PC-3 (cell line): ENCODE measurements around the gene P2RY11. TPM values are rescaled to one million over a fixed set of nuclear protein-coding genes. Genes with fewer than 3 reads are reported as not detected.

Experiments used
- ATAC-seq: fragments of 200-7000 bp; cut with Tn5 transposase; 2 replicates; pipeline ENCODE4 v1.9.1; 2020; ENCODE audit warnings: mild to moderate bottlenecking, moderate library complexity
- BruUV-seq: library from RNA; stranded (reverse); fragments of 400-500 nt; replicated peaks from 2 replicates; lab custom pipeline; 2021; lab: Mats Ljungman, UMichigan
- CTCF ChIA-PET: fragments of 300-600 bp; sonication (Branson Sonifier 250); formaldehyde crosslinking; loops from one replicate; lab custom pipeline; 2022; ENCODE audit warnings: antibody characterized with exemption; lab: Charles Lee
- POLR2A ChIA-PET: fragments of 300-600 bp; sonication (Branson Sonifier 250); formaldehyde crosslinking; loops from one replicate; lab custom pipeline; 2022; ENCODE audit warnings: antibody characterized with exemption; ENCODE audit not compliant: unreplicated experiment; lab: Charles Lee
- DNase-seq: peaks from one replicate; pipeline ENCODE4 v3.0.0-alpha.2; 2015
- H2AFZ ChIP-seq: fragments of 300-600 bp; sonication (generic); 2 replicates; pipeline ENCODE4 v1.6.0; 2016; ENCODE audit warnings: antibody characterized with exemption, low read length
- H3F3A ChIP-seq: fragments of 300-600 bp; sonication (generic); one replicate; pipeline ENCODE4 v1.6.0; 2017; ENCODE audit warnings: antibody characterized with exemption, low read length, control low read depth, mild to moderate bottlenecking; ENCODE audit not compliant: unreplicated experiment
- H3K27ac ChIP-seq: fragments of 300-600 bp; sonication (generic); 2 replicates; pipeline ENCODE4 v1.5.1; 2016; ENCODE audit warnings: mild to moderate bottlenecking, low read length
- H3K27me3 ChIP-seq: fragments of 300-600 bp; sonication (generic); 2 replicates; pipeline ENCODE4 v1.6.1; 2016; ENCODE audit warnings: low read length, mixed read lengths
- H3K36me3 ChIP-seq: fragments of 300-600 bp; sonication (generic); 2 replicates; pipeline ENCODE4 v1.6.1; 2016; ENCODE audit warnings: low read depth, mixed run types, low read length, mixed read lengths
- H3K4me1 ChIP-seq: fragments of 300-600 bp; sonication (generic); 2 replicates; pipeline ENCODE4 v1.5.1; 2016; ENCODE audit warnings: low read length; ENCODE audit not compliant: insufficient read depth
- H3K4me2 ChIP-seq: fragments of 300-600 bp; sonication (generic); 2 replicates; pipeline ENCODE4 v1.6.0; 2016; ENCODE audit warnings: low read length
- H3K4me3 ChIP-seq: fragments of 300-600 bp; sonication (generic); 2 replicates; pipeline ENCODE4 v1.5.1; 2016; ENCODE audit warnings: mild to moderate bottlenecking, low read length, mixed read lengths
- H3K79me2 ChIP-seq: fragments of 300-600 bp; sonication (generic); 2 replicates; pipeline ENCODE4 v1.6.1; 2017; ENCODE audit warnings: low read length, mixed read lengths
- H3K9ac ChIP-seq: fragments of 300-600 bp; sonication (generic); 2 replicates; pipeline ENCODE4 v1.6.0; 2016; ENCODE audit warnings: mild to moderate bottlenecking, low read length
- H3K9me2 ChIP-seq: fragments of 300-600 bp; sonication (generic); replicated peaks from 2 replicates; pipeline ENCODE4 v1.6.1; 2016; ENCODE audit warnings: mixed run types, low read length, mixed read lengths
- H3K9me3 ChIP-seq: fragments of 300-600 bp; sonication (generic); 2 replicates; pipeline ENCODE4 v1.6.1; 2016; ENCODE audit warnings: low read length, mixed read lengths
- H4K20me1 ChIP-seq: fragments of 300-600 bp; sonication (generic); 2 replicates; pipeline ENCODE4 v1.6.1; 2016; ENCODE audit warnings: low read length, mixed read lengths
- CTCF ChIP-seq: fragments of 300-600 bp; sonication (generic); conservative IDR thresholded peaks from 2 replicates; pipeline ENCODE4 v1.5.1; 2017; ENCODE audit warnings: antibody characterized with exemption, low read depth, mild to moderate bottlenecking, low read length
- EZH2 ChIP-seq: fragments of 300-600 bp; sonication (generic); IDR thresholded peaks from one replicate; pipeline ENCODE4 v1.6.1; 2017; ENCODE audit warnings: antibody characterized with exemption, mild to moderate bottlenecking, low read length; ENCODE audit not compliant: unreplicated experiment
- EZH2phosphoT487 ChIP-seq: fragments of 300-600 bp; sonication (generic); IDR thresholded peaks from 2 replicates; pipeline ENCODE4 v1.6.1; 2018; ENCODE audit warnings: mild to moderate bottlenecking, antibody characterized with exemption, low read length, borderline replicate concordance
- intact Hi-C: fragments of 100-400 bp; cut with micrococcal nuclease; formaldehyde crosslinking; loops from 2 replicates; pipeline ENCODE4 v1.9.0; 2023
- total RNA-seq: library from RNA; depleted of rRNA; stranded (reverse); fragments of >200 nt; gene quantifications from 2 replicates; pipeline ENCODE4 v1.2.3, GENCODE V29; 2014

P2RY11 gene
- total RNA-seq, 1 experiment from 2014 or later: 11.1 TPM

- Histone ChIP-seq H3K27me3 (no peaks in the 10 kb centered on the region), H3K79me2 (no peaks in the 10 kb centered on the region), H2AFZ (peak overlapping the region; percentile 83), H3K4me3 (peak overlapping the region; percentile 40), H3F3A (no peaks in the 10 kb centered on the region), H3K9me2 (no peaks in the 10 kb centered on the region), H3K36me3 (no peaks in the 10 kb centered on the region), H3K9me3 (no peaks in the 10 kb centered on the region), H3K4me1 (peaks cover 11% of the 10 kb centered on the region), H3K27ac (no peak overlapping the region), H3K9ac (peak overlapping the region; percentile 72), H4K20me1 (no peaks in the 10 kb centered on the region), H3K4me2 (peak overlapping the region; percentile 76)
- ChIA-PET CTCF (interaction anchor here (0.6 to 1.3 kb wide), 7 partner anchors 10 to 178 kb away, joined by 3 to 7 read pairs (median 6); partner anchors contain the start of gene PPAN), POLR2A (interaction anchor here (0.5 to 0.7 kb wide), 6 partner anchors 10 to 213 kb away, joined by 3 to 6 read pairs (median 4); partner anchors contain the start of gene PPAN)
- peak; percentile 92 for ATAC-seq
- intact Hi-C loops: loop anchor here (1.0 kb wide), 1 partner anchor 154 kb away; no protein-coding TSS in a partner anchor
- BruUV-seq: no TSS peak
- TF ChIP-seq CTCF (no peak), EZH2 (no peak), EZH2phosphoT487 (no peak)
- DNase-seq: peak; percentile 99
Measured at GRCh38 chr19:10095948-10096614, 15.4 kb upstream of the P2RY11 start.

- Histone ChIP-seq H3K36me3 (no peaks in the 10 kb centered on the region), H3K4me3 (peak overlapping the region; percentile 39), H3K9me3 (no peaks in the 10 kb centered on the region), H3K9ac (peak overlapping the region; percentile 72), H3K4me1 (peaks cover 11% of the 10 kb centered on the region), H3K27ac (no peak overlapping the region), H4K20me1 (no peaks in the 10 kb centered on the region), H2AFZ (peak overlapping the region; percentile 83), H3K4me2 (peak overlapping the region; percentile 76), H3K9me2 (no peaks in the 10 kb centered on the region), H3K79me2 (no peaks in the 10 kb centered on the region), H3F3A (no peaks in the 10 kb centered on the region), H3K27me3 (no peaks in the 10 kb centered on the region)
- DNase-seq (no peak), ATAC-seq (no peak)
- ChIA-PET POLR2A (no interaction called here), CTCF (interaction anchor here (0.6 to 1.3 kb wide), 4 partner anchors 12 to 69 kb away, joined by 3 to 7 read pairs (median 6); no protein-coding TSS in a partner anchor)
- intact Hi-C loops: loop anchor here (1.0 kb wide), 1 partner anchor 154 kb away; no protein-coding TSS in a partner anchor
- BruUV-seq: TSS peak; percentile 29
- TF ChIP-seq CTCF (no peak), EZH2 (no peak), EZH2phosphoT487 (no peak)
Measured at GRCh38 chr19:10096615-10096963, 14.9 kb upstream of the P2RY11 start.
